Right atrium auricular region (tissue), 2 donors: ENCODE results near the gene FBLN2. TPM values are rescaled to one million over a fixed set of nuclear protein-coding genes. Genes with fewer than 3 reads are reported as not detected.

Experiments used
- DNase-seq: peaks from one replicate; pipeline ENCODE4 v3.0.0-alpha.2; 2019; ENCODE audit warnings: low spot score
- H3K27ac ChIP-seq, 2 donors: fragments of 200-600 bp; sonication (generic); 1 replicate in 1 of 2; 2 replicates in 1 of 2; pipeline ENCODE4 v1.5.1; 2016 to 2019
- H3K27me3 ChIP-seq, 2 donors: fragments of 200-600 bp; sonication (generic); one replicate each; pipeline versions ENCODE4 v1.5.1 to v1.6.0; 2017 to 2019
- H3K36me3 ChIP-seq: fragments of 200-600 bp; sonication (generic); one replicate; pipeline ENCODE4 v1.5.1; 2016
- H3K4me1 ChIP-seq, 2 donors: fragments of 200-600 bp; sonication (generic); one replicate each; pipeline versions ENCODE4 v1.5.1 to v1.6.0; 2017 to 2019
- H3K4me3 ChIP-seq, 2 donors: fragments of 200-600 bp; sonication (generic); 1 replicate in 1 of 2; 2 replicates in 1 of 2; pipeline ENCODE4 v1.5.1; 2017 to 2019; ENCODE audit warnings: mild to moderate bottlenecking in 1 of 2, moderate library complexity in 1 of 2
- H3K9me3 ChIP-seq, 2 donors: fragments of 200-600 bp; sonication (generic); one replicate each; pipeline ENCODE4 v1.5.1; 2019
- total RNA-seq, 2 donors: library from RNA; depleted of rRNA; stranded (reverse); fragments of >200 nt; gene quantifications; one replicate each; pipeline ENCODE4 v1.1.0, GENCODE V29; 2016
- TF ChIP-seq, protein P1 (sequence below), 2 donors: fragments of 200-600 bp; sonication (generic); IDR thresholded peaks; one replicate each; pipeline ENCODE4 v1.5.1; 2019; ENCODE audit warnings: antibody characterized with exemption in 2 of 2

The FBLN2 gene
- total RNA-seq, 2 donors from 2014 or later, result 122 to 185 TPM

DNA sequence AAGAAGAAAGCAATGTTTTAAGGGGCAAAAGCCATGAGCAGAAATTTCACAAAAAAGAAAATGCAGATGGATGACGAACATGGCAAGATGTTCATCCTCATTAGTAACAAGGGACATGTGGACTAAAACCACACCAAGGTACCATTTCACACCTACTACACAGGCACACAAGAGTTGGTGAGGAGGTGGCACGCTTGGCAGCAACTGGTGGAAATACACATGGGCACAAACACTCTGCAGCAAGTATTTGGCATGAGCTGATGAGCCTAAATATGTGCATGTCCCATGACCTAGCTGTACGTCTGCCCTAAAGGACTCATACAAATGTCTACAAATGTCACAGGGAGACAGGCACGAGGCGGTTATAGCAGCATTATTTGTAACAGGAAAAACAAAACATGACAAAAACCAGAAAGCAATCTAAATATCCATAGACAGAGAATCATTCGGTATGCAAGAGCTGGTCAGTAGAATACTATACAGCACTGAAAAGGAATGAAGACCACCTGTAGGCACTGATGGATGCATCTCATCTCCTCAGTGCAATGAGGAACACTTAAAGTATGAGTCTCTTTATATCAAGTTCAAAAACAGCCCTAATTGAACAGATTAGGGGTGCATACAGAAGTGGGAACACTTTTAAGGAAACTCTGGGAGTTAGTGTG, 11.5 kb upstream of the FBLN2 start:
- H3K27me3 ChIP-seq, result no peaks in the 10 kb centered on the region

DNA sequence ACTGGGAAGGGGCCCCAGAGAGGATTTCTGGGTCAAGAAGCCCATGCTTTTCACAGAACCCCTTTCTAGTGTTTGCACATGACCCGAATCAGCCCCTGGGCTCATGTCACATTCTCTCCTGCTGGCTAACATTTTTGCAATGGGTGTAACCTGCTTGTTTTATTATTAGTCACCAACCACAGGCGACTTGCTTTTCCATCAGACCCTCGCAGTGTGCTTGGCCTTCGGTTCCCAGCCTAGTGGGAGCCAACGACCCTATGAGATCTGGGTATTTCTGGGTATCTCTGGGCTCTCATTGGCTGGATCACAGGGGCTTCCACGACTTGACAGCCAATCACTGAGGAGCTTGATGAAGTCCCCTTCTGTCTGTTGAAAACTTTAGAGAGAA, 11.0 kb upstream of the FBLN2 start:
- H3K36me3 ChIP-seq, result no peaks in the 10 kb centered on the region
- no peak overlapping the region for H3K4me3 ChIP-seq
- no peaks in the 10 kb centered on the region for H3K27me3 ChIP-seq
- DNase-seq, result no peak
- H3K9me3 ChIP-seq, result peaks cover 0 to 5% of the 10 kb centered on the region in 2 donors
- peaks cover 0 to 53% of the 10 kb centered on the region in 2 donors for H3K4me1 ChIP-seq
- H3K27ac ChIP-seq, result peak overlapping the region; percentile 22 to 72
- TF ChIP-seq, protein P1, sequence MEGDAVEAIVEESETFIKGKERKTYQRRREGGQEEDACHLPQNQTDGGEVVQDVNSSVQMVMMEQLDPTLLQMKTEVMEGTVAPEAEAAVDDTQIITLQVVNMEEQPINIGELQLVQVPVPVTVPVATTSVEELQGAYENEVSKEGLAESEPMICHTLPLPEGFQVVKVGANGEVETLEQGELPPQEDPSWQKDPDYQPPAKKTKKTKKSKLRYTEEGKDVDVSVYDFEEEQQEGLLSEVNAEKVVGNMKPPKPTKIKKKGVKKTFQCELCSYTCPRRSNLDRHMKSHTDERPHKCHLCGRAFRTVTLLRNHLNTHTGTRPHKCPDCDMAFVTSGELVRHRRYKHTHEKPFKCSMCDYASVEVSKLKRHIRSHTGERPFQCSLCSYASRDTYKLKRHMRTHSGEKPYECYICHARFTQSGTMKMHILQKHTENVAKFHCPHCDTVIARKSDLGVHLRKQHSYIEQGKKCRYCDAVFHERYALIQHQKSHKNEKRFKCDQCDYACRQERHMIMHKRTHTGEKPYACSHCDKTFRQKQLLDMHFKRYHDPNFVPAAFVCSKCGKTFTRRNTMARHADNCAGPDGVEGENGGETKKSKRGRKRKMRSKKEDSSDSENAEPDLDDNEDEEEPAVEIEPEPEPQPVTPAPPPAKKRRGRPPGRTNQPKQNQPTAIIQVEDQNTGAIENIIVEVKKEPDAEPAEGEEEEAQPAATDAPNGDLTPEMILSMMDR (IDR thresholded peaks at IDR 0.05), result no peak

More for the DNA sequence above, 11.5 kb upstream of the FBLN2 start:
- Histone ChIP-seq H3K4me1 (peaks cover 0 to 59% of the 10 kb centered on the region in 2 donors), H3K27ac (peak overlapping the region; percentile 22 to 72), H3K36me3 (no peaks in the 10 kb centered on the region), H3K4me3 (no peak overlapping the region), H3K9me3 (peaks cover 0 to 5% of the 10 kb centered on the region in 2 donors)
- TF ChIP-seq, protein P1 (IDR thresholded peaks at IDR 0.05), result no peak
- DNase-seq, result no peak

DNA sequence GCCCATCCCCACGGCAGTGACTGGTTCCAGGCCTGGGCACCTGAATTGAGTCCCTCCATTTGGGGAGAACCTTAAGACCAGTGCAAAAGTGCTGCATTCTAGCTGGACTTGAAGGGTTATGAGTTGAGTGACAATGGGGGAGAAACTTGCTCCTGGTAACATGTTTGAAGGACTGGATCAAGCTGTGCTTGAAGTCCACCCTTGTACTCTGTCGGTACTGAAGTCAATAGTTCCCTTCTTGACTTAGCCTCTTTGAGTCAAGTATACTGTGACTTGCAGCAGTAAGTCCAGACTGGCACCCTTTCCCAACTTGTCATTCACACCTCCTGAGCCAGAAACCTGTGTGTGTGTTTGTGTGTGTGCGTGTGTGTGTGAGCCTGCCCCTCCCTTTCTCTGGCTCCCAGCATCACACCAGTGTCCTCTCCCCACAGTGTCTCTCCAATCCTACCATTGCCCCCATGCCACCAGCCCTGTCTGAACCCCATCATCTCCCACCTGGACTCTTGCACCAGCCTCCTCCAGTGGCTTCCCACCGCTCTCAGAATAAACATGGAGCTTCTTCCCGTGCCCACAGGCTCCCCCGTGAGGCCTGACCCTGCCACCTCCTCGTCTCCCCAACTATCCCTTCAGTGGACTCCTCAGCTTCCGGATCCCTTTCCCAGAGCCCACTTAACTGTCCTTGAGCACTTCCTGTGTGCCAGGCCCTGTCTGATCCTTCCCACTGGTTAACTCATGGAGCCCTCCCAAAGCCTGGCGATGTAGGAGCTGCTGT, 10.2 kb upstream of the FBLN2 start:
- Histone ChIP-seq H3K4me3 (no peak overlapping the region), H3K36me3 (no peaks in the 10 kb centered on the region), H3K27ac (peak overlapping the region; percentile 55 to 72), H3K9me3 (peaks cover 0 to 5% of the 10 kb centered on the region in 2 donors), H3K4me1 (peaks cover 0 to 45% of the 10 kb centered on the region in 2 donors), H3K27me3 (no peaks in the 10 kb centered on the region)
- DNase-seq, result no peak
- TF ChIP-seq, protein P1 (IDR thresholded peaks at IDR 0.05), result no peak

DNA sequence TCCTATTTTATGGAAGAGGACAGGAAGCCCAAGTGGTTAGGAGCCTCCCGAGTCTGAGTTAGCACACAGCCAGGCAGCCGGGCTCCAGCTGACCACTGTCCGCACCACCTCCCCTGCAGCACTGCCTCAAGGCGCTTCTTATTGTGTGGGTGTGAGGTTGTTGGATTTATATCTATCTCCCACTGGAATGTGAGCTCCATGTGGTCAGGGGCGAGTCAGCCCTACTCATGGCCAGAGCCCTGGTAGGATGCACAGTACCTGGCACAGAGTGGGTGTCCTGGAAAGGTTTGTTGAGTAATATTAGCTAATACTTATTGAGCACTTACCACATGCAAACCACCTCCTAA, 9.7 kb upstream of the FBLN2 start:
- H3K4me3 ChIP-seq, result no peak overlapping the region
- peaks cover 0 to 40% of the 10 kb centered on the region in 2 donors for H3K4me1 ChIP-seq
- TF ChIP-seq, protein P1 (IDR thresholded peaks at IDR 0.05), result no peak
- no peaks in the 10 kb centered on the region for H3K36me3 ChIP-seq
- H3K27ac ChIP-seq, result peak overlapping the region; percentile 55 to 72
- no peak for DNase-seq
- H3K9me3 ChIP-seq, result peaks cover 0 to 5% of the 10 kb centered on the region in 2 donors
- H3K27me3 ChIP-seq, result no peaks in the 10 kb centered on the region

DNA sequence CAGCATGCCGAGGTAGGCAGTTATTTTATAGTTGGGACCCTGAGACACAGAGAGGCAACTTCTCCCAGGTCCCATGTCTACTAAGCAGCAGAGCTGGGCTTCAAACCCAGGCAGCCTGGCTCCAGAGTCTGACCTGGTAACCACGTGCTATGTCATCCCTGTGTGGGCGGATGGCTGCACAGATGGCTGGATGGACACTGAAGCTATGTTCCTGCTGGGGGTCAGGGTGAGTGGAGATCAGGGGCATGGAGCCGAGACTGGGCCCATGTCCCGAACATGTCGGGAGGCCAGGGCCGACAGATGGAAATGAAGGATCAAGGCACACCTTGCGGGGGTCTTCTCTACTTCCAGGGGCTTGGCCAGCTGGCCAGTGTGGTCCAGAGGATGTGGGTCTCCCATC, 9.3 kb upstream of the FBLN2 start:
- no peaks in the 10 kb centered on the region for H3K27me3 ChIP-seq
- H3K9me3 ChIP-seq, result peaks cover 0 to 5% of the 10 kb centered on the region in 2 donors
- no peak for DNase-seq
- H3K4me1 ChIP-seq, result peaks cover 0 to 38% of the 10 kb centered on the region in 2 donors
- H3K27ac ChIP-seq, result peak overlapping the region; percentile 55 to 72
- no peak overlapping the region for H3K4me3 ChIP-seq
- no peaks in the 10 kb centered on the region for H3K36me3 ChIP-seq
- TF ChIP-seq, protein P1 (IDR thresholded peaks at IDR 0.05), result no peak
